Measurements from ENCODE around the gene TMEM63C.

Gene TMEM63C

GRCh38 chr14:77140359-77141213 is 41.0 kb upstream of the TMEM63C start:
- H3K9me3 ChIP-seq (ENCODE audit: low read length): no peaks in the 10 kb centered on the region
- H4K20me1 ChIP-seq (ENCODE audit: insufficient read depth, low read length): no peaks in the 10 kb centered on the region
- no peaks in the 10 kb centered on the region for H3K27me3 ChIP-seq (ENCODE audit: insufficient read depth, low read length)
- H3K9me2 ChIP-seq (ENCODE audit: low read depth, low read length): no peaks in the 10 kb centered on the region
- no peak overlapping the region for H3K9ac ChIP-seq (ENCODE audit: low read length)
- no peaks in the 10 kb centered on the region for H3F3A ChIP-seq (ENCODE audit: insufficient read depth, low read length)
- H3K4me1 ChIP-seq (ENCODE audit: insufficient read depth, low read length, severe bottlenecking): no peaks in the 10 kb centered on the region
- no peak overlapping the region for H3K27ac ChIP-seq (ENCODE audit: low read depth, low read length, poor library complexity, severe bottlenecking)
- TF ChIP-seq EZH2 (IDR thresholded peaks at IDR 0.05; ENCODE audit: borderline replicate concordance, low read length): no peak
- H3K4me3 ChIP-seq (ENCODE audit: low read depth, low read length, poor library complexity, severe bottlenecking): no peak overlapping the region
- no peaks in the 10 kb centered on the region for H3K36me3 ChIP-seq (ENCODE audit: insufficient read depth, low read length)
- no peaks in the 10 kb centered on the region for H3K79me2 ChIP-seq (ENCODE audit: insufficient read depth, low read length)
- H3K4me2 ChIP-seq (ENCODE audit: low read length): no peak overlapping the region
- no peak overlapping the region for H2AFZ ChIP-seq (ENCODE audit: low read length)

- Histone ChIP-seq H3K9me3 (ENCODE audit: low read length) (no peaks in the 10 kb centered on the region), H3K27ac (ENCODE audit: low read depth, low read length, poor library complexity, severe bottlenecking) (no peak within 1 kb of the TSS), H3K9ac (ENCODE audit: low read length) (no peak within 1 kb of the TSS), H3F3A (ENCODE audit: insufficient read depth, low read length) (no peaks in the 10 kb centered on the region), H4K20me1 (ENCODE audit: insufficient read depth, low read length) (no peaks in the 10 kb centered on the region), H3K36me3 (ENCODE audit: insufficient read depth, low read length) (no peaks in the 10 kb centered on the region), H3K4me2 (ENCODE audit: low read length) (no peak within 1 kb of the TSS), H2AFZ (ENCODE audit: low read length) (no peak within 1 kb of the TSS), H3K9me2 (ENCODE audit: low read depth, low read length) (no peaks in the 10 kb centered on the region), H3K79me2 (ENCODE audit: insufficient read depth, low read length) (no peaks in the 10 kb centered on the region), H3K4me1 (ENCODE audit: insufficient read depth, low read length, severe bottlenecking) (no peaks in the 10 kb centered on the region), H3K4me3 (ENCODE audit: low read depth, low read length, poor library complexity, severe bottlenecking) (no peak within 1 kb of the TSS), H3K27me3 (ENCODE audit: insufficient read depth, low read length) (no peaks in the 10 kb centered on the region)
- TF ChIP-seq CTCF (IDR thresholded peaks at IDR 0.05; ENCODE audit: low read length) (no peak), EZH2 (IDR thresholded peaks at IDR 0.05; ENCODE audit: borderline replicate concordance, low read length) (no peak)
Observed at GRCh38 chr14:77141214-77142004, 40.2 kb upstream of the TMEM63C start, which contains the start of gene ZDHHC22. ZDHHC22 (minus strand) TSS chr14:77141791; CDS start chr14:77139738, 2,053 bp downstream.

GRCh38 chr14:77142005-77142800 is 39.4 kb upstream of the TMEM63C start:
- H3K9ac ChIP-seq (ENCODE audit: low read length): no peak overlapping the region
- no peaks in the 10 kb centered on the region for H3K27me3 ChIP-seq (ENCODE audit: insufficient read depth, low read length)
- no peaks in the 10 kb centered on the region for H3K9me2 ChIP-seq (ENCODE audit: low read depth, low read length)
- H3F3A ChIP-seq (ENCODE audit: insufficient read depth, low read length): no peaks in the 10 kb centered on the region
- no peak overlapping the region for H3K4me3 ChIP-seq (ENCODE audit: low read depth, low read length, poor library complexity, severe bottlenecking)
- H3K4me2 ChIP-seq (ENCODE audit: low read length): no peak overlapping the region
- H3K79me2 ChIP-seq (ENCODE audit: insufficient read depth, low read length): no peaks in the 10 kb centered on the region
- no peak for TF ChIP-seq EZH2 (IDR thresholded peaks at IDR 0.05; ENCODE audit: borderline replicate concordance, low read length)
- no peak for TF ChIP-seq CTCF (IDR thresholded peaks at IDR 0.05; ENCODE audit: low read length)
- no peak overlapping the region for H2AFZ ChIP-seq (ENCODE audit: low read length)
- no peak overlapping the region for H3K27ac ChIP-seq (ENCODE audit: low read depth, low read length, poor library complexity, severe bottlenecking)
- no peaks in the 10 kb centered on the region for H4K20me1 ChIP-seq (ENCODE audit: insufficient read depth, low read length)
- H3K4me1 ChIP-seq (ENCODE audit: insufficient read depth, low read length, severe bottlenecking): no peaks in the 10 kb centered on the region
- H3K9me3 ChIP-seq (ENCODE audit: low read length): no peaks in the 10 kb centered on the region
- H3K36me3 ChIP-seq (ENCODE audit: insufficient read depth, low read length): no peaks in the 10 kb centered on the region

Data from OCI-LY1 (cell line).